Esophagus squamous epithelium (tissue), 4 donors: ENCODE measurements around the gene HYAL3.

Experiments
- POLR2A ChIP-seq, 4 donors: fragments of 450-650 bp; IDR thresholded peaks; one replicate each; pipeline ENCODE4 v1.6.1; 2017; ENCODE audit warnings: antibody characterized with exemption in 4 of 4, mild to moderate bottlenecking in 4 of 4, moderate library complexity in 3 of 4
- TF ChIP-seq, protein P1 (sequence below), 6 experiments: fragments of 450-650 bp in 4 of 6; fragments of 200-600 bp in 2 of 6; sonication (generic) in 2 of 6; IDR thresholded peaks; one replicate each; pipeline ENCODE4 v1.5.1; 2016 to 2019; ENCODE audit warnings: antibody characterized with exemption in 6 of 6, mild to moderate bottlenecking in 4 of 6, moderate library complexity in 4 of 6

DNA sequence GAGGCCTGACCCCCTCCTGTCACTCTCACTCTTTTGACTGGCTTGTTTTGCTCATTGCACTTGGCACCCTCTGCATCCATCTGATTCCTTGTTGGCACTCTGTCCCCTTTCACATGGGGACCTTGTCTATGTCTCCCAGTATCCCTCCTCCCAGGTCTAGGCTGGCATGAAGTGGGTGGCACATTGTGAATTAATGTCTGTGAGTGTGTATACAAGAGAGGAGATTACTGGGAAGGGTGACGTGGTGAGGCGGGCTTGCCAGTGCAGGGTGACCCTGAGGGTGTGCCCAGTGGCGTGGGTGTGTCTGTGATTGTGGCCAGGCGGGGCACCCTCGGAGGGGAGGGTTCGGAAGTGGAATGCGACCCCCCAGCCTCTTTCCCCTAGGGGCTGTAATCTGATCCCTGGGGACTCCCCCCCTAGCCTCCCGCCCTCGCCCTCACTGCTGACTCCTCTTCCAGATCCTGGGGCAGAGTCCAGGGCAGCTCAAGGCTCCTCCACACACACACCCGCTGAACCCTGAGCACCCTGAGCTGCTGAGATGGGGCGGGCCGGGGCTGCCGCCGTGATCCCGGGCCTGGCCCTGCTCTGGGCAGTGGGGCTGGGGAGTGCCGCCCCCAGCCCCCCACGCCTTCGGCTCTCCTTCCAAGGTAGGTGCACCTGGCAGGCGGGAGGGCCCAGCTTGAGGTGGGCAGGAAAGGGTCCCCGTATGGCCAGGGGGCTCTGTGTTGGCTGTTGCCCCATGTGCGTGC is 30.3 kb downstream of the HYAL3 start, which contains the start of gene SEMA3B:
- TF ChIP-seq, protein P1, sequence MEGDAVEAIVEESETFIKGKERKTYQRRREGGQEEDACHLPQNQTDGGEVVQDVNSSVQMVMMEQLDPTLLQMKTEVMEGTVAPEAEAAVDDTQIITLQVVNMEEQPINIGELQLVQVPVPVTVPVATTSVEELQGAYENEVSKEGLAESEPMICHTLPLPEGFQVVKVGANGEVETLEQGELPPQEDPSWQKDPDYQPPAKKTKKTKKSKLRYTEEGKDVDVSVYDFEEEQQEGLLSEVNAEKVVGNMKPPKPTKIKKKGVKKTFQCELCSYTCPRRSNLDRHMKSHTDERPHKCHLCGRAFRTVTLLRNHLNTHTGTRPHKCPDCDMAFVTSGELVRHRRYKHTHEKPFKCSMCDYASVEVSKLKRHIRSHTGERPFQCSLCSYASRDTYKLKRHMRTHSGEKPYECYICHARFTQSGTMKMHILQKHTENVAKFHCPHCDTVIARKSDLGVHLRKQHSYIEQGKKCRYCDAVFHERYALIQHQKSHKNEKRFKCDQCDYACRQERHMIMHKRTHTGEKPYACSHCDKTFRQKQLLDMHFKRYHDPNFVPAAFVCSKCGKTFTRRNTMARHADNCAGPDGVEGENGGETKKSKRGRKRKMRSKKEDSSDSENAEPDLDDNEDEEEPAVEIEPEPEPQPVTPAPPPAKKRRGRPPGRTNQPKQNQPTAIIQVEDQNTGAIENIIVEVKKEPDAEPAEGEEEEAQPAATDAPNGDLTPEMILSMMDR (IDR thresholded peaks at IDR 0.05): no peak
- TF ChIP-seq POLR2A (IDR thresholded peaks at IDR 0.05): peak in 1 of 4 donors; percentile 23
